OCI-LY7 (cell line): ENCODE data around the gene MCF2L2. TPM values are rescaled to one million over a fixed set of nuclear protein-coding genes. Genes with fewer than 3 reads are reported as not detected.

Source experiments
- BruUV-seq: library from RNA; stranded (reverse); fragments of 400-500 nt; replicated peaks from 2 replicates; lab custom pipeline; 2021; lab: Mats Ljungman, UMichigan
- CTCF ChIA-PET: fragments of 300-600 bp; sonication (Branson Sonifier 250); formaldehyde crosslinking; loops from one replicate; lab custom pipeline; 2022; ENCODE audit warnings: antibody characterized with exemption; ENCODE audit not compliant: unreplicated experiment; lab: Charles Lee
- POLR2A ChIA-PET: fragments of 300-600 bp; sonication (Branson Sonifier 250); formaldehyde crosslinking; loops from one replicate; lab custom pipeline; 2022; ENCODE audit warnings: antibody characterized with exemption; lab: Charles Lee
- DNase-seq: peaks from one replicate; pipeline ENCODE4 v3.0.0-alpha.2; 2015; ENCODE audit warnings: low spot score
- H2AFZ ChIP-seq: fragments of 200-600 bp; sonication (generic), shearing (Covaris generic); 2 replicates; pipeline ENCODE4 v1.6.1; 2014; ENCODE audit warnings: mild to moderate bottlenecking, antibody characterized with exemption, low read length, moderate library complexity
- H3K27ac ChIP-seq: fragments of 200-600 bp; sonication (generic); 2 replicates; pipeline ENCODE4 v1.5.1; 2014; ENCODE audit warnings: mixed run types, low read depth, mild to moderate bottlenecking, moderate library complexity, low read length, inconsistent platforms; ENCODE audit not compliant: poor library complexity, severe bottlenecking
- H3K36me3 ChIP-seq: fragments of 200-600 bp; sonication (generic); 2 replicates; pipeline ENCODE4 v1.6.1; 2014; ENCODE audit warnings: mild to moderate bottlenecking, antibody characterized with exemption, low read length, moderate library complexity, mixed read lengths; ENCODE audit not compliant: insufficient read depth
- H3K4me1 ChIP-seq: fragments of 200-600 bp; sonication (generic); 2 replicates; pipeline ENCODE4 v1.5.1; 2014; ENCODE audit warnings: mild to moderate bottlenecking, low read length; ENCODE audit not compliant: insufficient read depth, poor library complexity, severe bottlenecking
- H3K4me2 ChIP-seq: fragments of 200-600 bp; sonication (generic); 2 replicates; pipeline ENCODE4 v1.6.1; 2014; ENCODE audit warnings: mild to moderate bottlenecking, low read length
- H3K4me3 ChIP-seq: fragments of 200-600 bp; sonication (generic); 2 replicates; pipeline ENCODE4 v1.5.1; 2014; ENCODE audit warnings: mild to moderate bottlenecking, low read depth, low read length; ENCODE audit not compliant: poor library complexity, severe bottlenecking
- H3K79me2 ChIP-seq: fragments of 200-600 bp; sonication (generic); 2 replicates; pipeline ENCODE4 v1.6.1; 2016; ENCODE audit warnings: low read depth, mild to moderate bottlenecking, low read length, moderate library complexity, mixed read lengths; ENCODE audit not compliant: insufficient read depth
- H3K9me2 ChIP-seq: fragments of 200-600 bp; sonication (generic); 2 replicates; pipeline ENCODE4 v1.6.1; 2016; ENCODE audit warnings: mild to moderate bottlenecking, low read length, mixed read lengths; ENCODE audit not compliant: insufficient read depth
- H3K9me3 ChIP-seq: fragments of 200-600 bp; sonication (generic); 2 replicates; pipeline ENCODE4 v1.6.1; 2014; ENCODE audit warnings: mild to moderate bottlenecking, mixed run types, low read length, mixed read lengths
- H4K20me1 ChIP-seq: fragments of 200-600 bp; sonication (generic); 2 replicates; pipeline ENCODE4 v1.6.1; 2014; ENCODE audit warnings: mild to moderate bottlenecking, antibody characterized with exemption, low read length, moderate library complexity, mixed read lengths; ENCODE audit not compliant: insufficient read depth
- EZH2phosphoT487 ChIP-seq: fragments of 200-600 bp; sonication (generic); IDR thresholded peaks from 2 replicates; pipeline ENCODE4 v1.6.1; 2018; ENCODE audit warnings: low read depth, borderline replicate concordance, mild to moderate bottlenecking, mixed run types, antibody characterized with exemption, low read length, moderate library complexity, mixed read lengths
- intact Hi-C: fragments of 100-400 bp; cut with micrococcal nuclease; formaldehyde crosslinking; loops from one replicate; pipeline ENCODE4 v1.10.0; 2022; ENCODE audit not compliant: unreplicated experiment
- total RNA-seq, 2 experiments: library from RNA; depleted of rRNA in 1 of 2; stranded (reverse); fragments of >200 nt in 1 of 2; shearing (Covaris generic) in 1 of 2; gene quantifications; 2 replicates each; pipeline ENCODE4 v1.2.3, GENCODE V29; 2014 to 2022
- TF ChIP-seq, protein P1 (sequence below): fragments of 200-600 bp; sonication (generic); conservative IDR thresholded peaks from 2 replicates; pipeline ENCODE4 v1.5.1; 2014; ENCODE audit warnings: mild to moderate bottlenecking, antibody characterized with exemption, low read length, moderate library complexity, mixed read lengths

MCF2L2 gene
- total RNA-seq, 2 experiments from 2014 or later: 6.6 to 8.0 TPM

DNA sequence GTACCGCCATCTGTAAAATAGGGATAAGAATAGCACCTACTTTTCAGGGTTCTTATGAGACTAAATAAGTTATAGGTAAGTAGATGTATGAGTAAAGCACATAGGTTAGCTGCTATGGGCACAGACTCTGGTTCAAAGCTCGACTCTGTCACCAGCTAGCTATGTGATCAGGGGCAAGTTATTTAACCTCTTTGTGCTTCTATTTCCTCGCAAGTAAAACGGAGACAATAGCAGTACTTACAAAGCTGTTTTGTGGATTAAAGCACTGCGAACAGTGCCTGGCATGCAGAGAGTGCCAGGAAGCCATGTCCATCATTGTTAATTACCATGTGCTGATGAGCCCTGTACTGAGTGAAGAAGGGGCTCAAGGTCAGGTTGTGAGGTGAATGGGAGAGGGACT lies 267.8 kb downstream of the MCF2L2 start:
- no peak overlapping the region for H3K27ac ChIP-seq

DNA sequence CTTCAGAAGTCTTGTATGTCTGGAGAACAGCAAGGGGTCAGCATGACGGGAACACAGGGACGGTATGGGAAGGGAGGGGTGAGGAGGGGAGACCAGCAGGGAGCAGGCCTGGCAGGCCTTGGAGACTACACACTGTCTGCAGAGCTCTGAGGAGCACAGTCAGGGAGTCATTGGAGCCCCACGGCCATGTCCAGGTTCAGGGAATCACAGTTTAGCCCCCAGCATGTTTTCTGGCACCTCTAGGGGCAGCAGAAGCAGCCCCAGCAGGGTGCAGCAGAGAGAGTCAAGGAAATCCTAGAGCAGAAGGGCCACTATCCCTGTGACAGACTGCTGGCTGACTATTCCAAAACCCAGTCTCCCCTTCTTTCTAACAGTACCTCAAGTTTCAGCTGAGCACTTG lies 269.1 kb downstream of the MCF2L2 start:
- POLR2A ChIA-PET: interaction anchor here (0.5 kb wide), 1 partner anchor 168 kb away, joined by 3 read pairs; no protein-coding TSS in a partner anchor
- Histone ChIP-seq H3K9me2 (no peaks in the 10 kb centered on the region), H3K4me1 (peaks cover 28% of the 10 kb centered on the region), H3K27ac (no peak overlapping the region), H3K79me2 (no peaks in the 10 kb centered on the region), H3K4me3 (no peak overlapping the region), H3K9me3 (peaks cover 6% of the 10 kb centered on the region; the same call in 1 of the 2 replicates), H2AFZ (no peak overlapping the region), H3K36me3 (no peaks in the 10 kb centered on the region), H3K4me2 (no peak overlapping the region), H4K20me1 (no peaks in the 10 kb centered on the region)
- BruUV-seq: no TSS peak
- CTCF ChIA-PET: no interaction called here
- intact Hi-C loops: no loop called here
- no peak for DNase-seq
- TF ChIP-seq, protein P1, sequence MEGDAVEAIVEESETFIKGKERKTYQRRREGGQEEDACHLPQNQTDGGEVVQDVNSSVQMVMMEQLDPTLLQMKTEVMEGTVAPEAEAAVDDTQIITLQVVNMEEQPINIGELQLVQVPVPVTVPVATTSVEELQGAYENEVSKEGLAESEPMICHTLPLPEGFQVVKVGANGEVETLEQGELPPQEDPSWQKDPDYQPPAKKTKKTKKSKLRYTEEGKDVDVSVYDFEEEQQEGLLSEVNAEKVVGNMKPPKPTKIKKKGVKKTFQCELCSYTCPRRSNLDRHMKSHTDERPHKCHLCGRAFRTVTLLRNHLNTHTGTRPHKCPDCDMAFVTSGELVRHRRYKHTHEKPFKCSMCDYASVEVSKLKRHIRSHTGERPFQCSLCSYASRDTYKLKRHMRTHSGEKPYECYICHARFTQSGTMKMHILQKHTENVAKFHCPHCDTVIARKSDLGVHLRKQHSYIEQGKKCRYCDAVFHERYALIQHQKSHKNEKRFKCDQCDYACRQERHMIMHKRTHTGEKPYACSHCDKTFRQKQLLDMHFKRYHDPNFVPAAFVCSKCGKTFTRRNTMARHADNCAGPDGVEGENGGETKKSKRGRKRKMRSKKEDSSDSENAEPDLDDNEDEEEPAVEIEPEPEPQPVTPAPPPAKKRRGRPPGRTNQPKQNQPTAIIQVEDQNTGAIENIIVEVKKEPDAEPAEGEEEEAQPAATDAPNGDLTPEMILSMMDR: peak; percentile 64
- no peak for TF ChIP-seq EZH2phosphoT487

More for the DNA sequence above, 267.8 kb downstream of the MCF2L2 start:
- Histone ChIP-seq H3K9me2 (no peaks in the 10 kb centered on the region), H3K4me2 (no peak overlapping the region), H3K79me2 (no peaks in the 10 kb centered on the region), H3K4me3 (no peak overlapping the region), H3K4me1 (peaks cover 28% of the 10 kb centered on the region), H2AFZ (no peak overlapping the region), H3K36me3 (no peaks in the 10 kb centered on the region), H3K9me3 (peaks cover 6% of the 10 kb centered on the region; the same call in 1 of the 2 replicates), H4K20me1 (no peaks in the 10 kb centered on the region)
- TF ChIP-seq EZH2phosphoT487: no peak
- CTCF ChIA-PET: no interaction called here
- no peak for DNase-seq
- intact Hi-C loops: loop anchor here (5.0 kb wide), 2 partner anchors 38 to 248 kb away; no protein-coding TSS in a partner anchor
- BruUV-seq: no TSS peak
- POLR2A ChIA-PET: interaction anchor here (0.6 to 0.7 kb wide), 2 partner anchors 24 to 107 kb away, joined by 3 read pairs; no protein-coding TSS in a partner anchor

DNA sequence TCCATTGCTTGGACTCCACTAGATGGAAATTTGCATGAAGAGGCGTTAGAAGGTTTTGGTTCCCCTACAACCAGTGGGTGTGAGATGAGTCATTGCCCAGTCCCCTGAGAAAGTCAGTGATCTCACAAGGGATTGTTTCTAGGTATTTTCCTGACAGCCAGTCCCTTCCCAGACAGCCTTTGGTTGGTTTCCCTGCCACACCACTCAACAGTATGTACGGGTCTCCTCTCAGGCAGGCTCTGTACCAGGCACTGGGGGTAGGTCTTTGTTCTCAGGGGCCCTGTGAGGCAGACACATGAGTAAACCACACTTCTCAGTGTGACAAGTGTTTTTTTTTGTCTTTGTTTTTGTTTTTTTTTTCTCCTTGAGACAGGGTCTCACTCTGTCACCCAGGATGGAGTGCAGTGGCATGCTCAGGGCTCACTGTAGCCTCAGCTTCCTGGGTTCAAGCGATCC lies 269.8 kb downstream of the MCF2L2 start:
- Histone ChIP-seq H3K36me3 (no peaks in the 10 kb centered on the region), H3K4me2 (no peak overlapping the region), H2AFZ (no peak overlapping the region), H3K79me2 (no peaks in the 10 kb centered on the region), H3K27ac (no peak overlapping the region), H3K4me1 (peaks cover 28% of the 10 kb centered on the region), H3K9me3 (peaks cover 6% of the 10 kb centered on the region; the same call in 1 of the 2 replicates), H3K4me3 (no peak overlapping the region), H4K20me1 (no peaks in the 10 kb centered on the region), H3K9me2 (no peaks in the 10 kb centered on the region)
- ChIA-PET POLR2A (interaction anchor here (0.5 kb wide), 1 partner anchor 167 kb away, joined by 3 read pairs; no protein-coding TSS in a partner anchor), CTCF (no interaction called here)
- BruUV-seq: no TSS peak
- peak; percentile 48 for DNase-seq
- TF ChIP-seq EZH2phosphoT487: no peak
- TF ChIP-seq, protein P1: no peak
- intact Hi-C loops: no loop called here
